Umbilical cord (tissue), 2 donors: ENCODE results near the gene DNAJC21. TPM values are rescaled to one million over a fixed set of nuclear protein-coding genes. Genes with fewer than 3 reads are reported as not detected.

Source experiments
- DNase-seq: peaks from one replicate; pipeline ENCODE4 v3.0.0-alpha.2; 2015; ENCODE audit warnings: low spot score
- total RNA-seq: library from RNA; depleted of rRNA; stranded (reverse); fragments of >200 nt; gene quantifications from one replicate; pipeline ENCODE4 v1.2.3, GENCODE V29; 2014; ENCODE audit warnings: low replicate concordance; ENCODE audit not compliant: insufficient read depth

The DNAJC21 gene
- 72.9 TPM for total RNA-seq

GRCh38 chr5:34929134-34929719 is at the start of gene DNAJC21:
Gene DNAJC21 (plus strand): TSS chr5:34929559. CDS start chr5:34929820, 261 bp downstream.
- DNase-seq = peak; percentile 99

GRCh38 chr5:34881246-34881645 is 48.1 kb upstream of the DNAJC21 start:
- no peak for DNase-seq

DNA sequence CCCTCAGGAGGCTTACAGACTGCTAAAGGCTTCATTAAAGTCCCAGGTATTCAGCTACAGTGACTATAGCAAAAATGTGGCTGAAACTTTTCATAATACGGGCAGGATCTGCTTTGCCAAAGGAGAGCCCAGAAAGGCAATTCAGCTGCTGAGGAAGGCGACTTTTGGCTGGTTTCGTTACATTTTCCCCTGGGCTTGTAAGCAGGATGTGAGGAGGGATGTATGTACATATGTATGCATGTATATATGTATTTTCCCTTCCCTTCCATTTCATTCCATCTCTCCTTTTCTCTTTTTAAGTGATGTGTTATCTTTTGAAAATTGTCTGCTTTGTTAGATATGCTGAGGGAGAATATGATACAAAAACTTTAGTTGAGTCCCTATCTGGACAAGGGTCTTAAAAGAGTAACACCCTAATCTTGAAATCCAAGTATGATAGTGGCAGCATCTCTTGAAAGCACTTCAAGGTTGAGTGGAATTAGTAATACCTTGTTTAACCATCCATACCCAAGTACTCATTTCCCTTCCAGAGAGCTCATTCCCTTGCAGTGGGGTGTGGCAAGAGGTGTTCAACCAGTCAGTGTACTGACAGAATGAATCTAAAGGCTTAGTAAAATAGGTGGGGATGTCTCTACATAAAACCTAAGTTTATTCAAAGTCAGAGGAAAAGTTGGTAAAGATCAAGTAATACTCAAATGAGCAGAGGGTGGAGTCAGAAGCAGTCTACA is 42.8 kb upstream of the DNAJC21 start:
- DNase-seq = no peak

DNA sequence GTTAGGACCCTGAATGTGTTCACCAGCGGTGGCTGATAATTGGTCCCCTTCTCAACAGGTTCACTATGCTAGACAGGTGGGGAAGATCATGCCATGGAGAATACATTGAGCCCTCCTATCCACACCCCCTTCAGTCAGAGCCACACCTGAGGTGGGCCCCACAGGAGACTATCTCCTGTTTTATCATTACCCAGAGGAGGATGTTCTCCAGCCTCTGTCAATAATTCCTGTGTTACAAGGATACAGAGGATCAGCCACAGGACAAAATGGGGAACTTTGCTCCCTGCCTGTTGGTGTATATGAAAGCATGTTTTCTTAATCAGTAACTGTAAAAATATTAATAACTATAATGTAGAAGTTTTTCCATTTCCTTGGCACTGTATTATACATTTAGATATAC is 40.0 kb upstream of the DNAJC21 start:
- DNase-seq = no peak

- peak; percentile 34 for DNase-seq
Observed at GRCh38 chr5:34891981-34892380, 37.4 kb upstream of the DNAJC21 start.

- no peak for DNase-seq
Observed at GRCh38 chr5:34892414-34892813, 36.9 kb upstream of the DNAJC21 start.

- DNase-seq = no peak
Observed at GRCh38 chr5:34894716-34895115, 34.6 kb upstream of the DNAJC21 start.

GRCh38 chr5:34895641-34896419 is 33.5 kb upstream of the DNAJC21 start:
- no peak for DNase-seq

GRCh38 chr5:34897646-34898045 is 31.7 kb upstream of the DNAJC21 start:
- no peak for DNase-seq

DNA sequence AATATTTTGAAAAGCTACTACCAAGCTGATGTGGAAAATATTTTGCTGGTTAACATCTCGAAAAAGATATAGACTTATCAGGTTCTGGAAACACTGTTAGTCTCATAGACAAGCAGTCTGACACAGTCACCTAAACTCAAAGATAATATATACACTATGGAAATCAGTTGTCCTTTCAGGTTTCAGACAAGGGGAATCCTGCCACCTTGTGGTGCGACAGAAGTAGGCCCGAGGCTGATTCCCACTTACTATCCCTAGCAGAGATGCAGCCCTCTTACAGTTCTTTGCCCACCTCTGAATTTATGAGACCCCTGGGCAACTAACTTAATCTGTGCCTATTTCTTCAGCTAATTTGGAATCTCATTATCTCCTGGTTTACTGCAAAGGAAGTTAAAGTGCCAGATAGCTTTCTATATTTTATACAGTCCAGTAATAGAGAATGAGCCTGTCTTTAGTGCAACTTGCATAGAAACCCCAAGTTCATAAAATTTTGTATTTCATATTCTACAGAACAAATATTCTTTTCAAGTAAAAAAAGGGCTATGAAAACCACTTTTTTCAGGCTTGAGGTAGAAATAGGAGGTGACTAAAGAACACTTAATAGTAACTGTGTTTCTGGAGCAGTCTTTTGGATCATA is 31.0 kb upstream of the DNAJC21 start:
- DNase-seq = peak; percentile 86

DNA sequence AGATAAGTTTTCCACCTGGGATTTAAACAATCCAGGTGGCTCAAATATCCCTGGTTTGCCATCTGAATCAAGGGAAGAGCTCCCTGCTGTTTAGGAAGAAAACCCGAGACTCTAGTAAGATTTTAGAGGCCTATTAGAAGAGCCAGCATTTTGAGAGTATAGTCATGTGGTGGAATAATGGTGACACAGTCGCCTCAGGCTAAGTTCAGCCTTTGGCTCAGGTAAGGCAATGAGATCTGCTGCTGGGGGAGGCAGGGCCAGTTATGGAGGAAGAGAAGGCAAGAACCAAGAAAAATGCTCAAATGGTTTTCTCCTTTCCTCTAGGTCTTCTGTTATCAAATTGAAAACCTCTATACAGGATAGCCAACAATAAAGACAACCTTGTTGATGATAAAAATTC is 30.3 kb upstream of the DNAJC21 start:
- no peak for DNase-seq

GRCh38 chr5:34900652-34901051 is 28.7 kb upstream of the DNAJC21 start:
- DNase-seq = no peak

DNA sequence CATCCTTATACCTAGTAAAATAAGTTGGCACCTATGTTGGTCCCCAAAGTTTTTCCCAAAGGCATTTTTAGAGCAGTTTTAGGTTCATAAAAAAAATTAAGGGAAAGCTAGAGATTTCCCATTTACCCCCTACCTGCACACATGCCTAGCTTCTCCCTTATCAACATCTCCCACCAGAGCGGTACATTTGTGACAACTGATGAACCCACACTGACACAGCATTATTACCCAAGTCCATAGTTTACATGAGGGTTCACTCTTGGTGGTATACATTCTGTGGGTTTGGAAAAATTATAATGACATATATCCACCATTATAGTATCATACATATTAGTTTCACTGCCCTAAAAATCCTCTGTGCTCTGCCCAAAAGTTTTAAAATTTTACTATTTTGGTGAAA is 26.1 kb upstream of the DNAJC21 start:
- no peak for DNase-seq

DNA sequence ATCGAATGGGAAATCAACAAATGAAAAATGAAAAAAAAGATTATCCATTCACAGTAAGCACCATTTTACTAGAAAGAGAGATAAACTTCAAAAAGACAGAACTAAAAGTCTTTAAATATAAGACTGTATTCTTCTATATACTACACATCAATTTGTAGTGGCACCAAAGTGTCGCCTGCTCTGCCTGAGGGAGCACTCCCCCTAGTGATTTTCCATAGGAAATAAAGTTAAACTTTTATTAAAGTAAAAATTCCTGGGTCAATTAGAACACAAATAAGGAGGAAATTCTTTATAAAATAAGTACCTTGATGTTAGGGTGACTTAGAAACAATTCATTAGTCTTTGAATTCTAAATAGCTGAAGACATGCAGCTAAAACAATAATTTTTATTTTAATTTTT is 23.8 kb upstream of the DNAJC21 start:
- DNase-seq = no peak

GRCh38 chr5:34913072-34913471 is 16.3 kb upstream of the DNAJC21 start:
- no peak for DNase-seq

DNA sequence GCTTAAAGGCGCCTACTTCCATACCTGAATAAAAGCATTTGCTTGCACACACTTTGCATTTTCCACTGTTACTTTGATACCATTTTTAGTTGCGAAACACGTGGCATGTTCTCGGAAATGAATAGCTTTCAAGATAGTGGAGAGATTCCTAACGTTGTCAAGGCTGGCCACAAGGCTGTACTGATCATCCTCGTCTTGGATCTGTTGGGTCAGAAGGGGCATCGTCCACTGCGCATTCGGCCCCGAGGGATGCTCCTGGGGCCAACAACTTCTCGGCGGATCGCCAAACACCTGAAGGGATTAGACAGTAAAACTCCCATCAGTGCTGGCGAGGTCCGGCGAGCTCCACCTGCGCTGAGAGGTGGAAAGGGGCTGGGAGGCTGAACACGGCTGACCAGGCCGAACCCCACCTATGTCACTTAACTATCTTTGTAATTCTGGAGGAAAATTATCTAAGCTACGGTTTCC is 14.7 kb upstream of the DNAJC21 start:
- no peak for DNase-seq

DNA sequence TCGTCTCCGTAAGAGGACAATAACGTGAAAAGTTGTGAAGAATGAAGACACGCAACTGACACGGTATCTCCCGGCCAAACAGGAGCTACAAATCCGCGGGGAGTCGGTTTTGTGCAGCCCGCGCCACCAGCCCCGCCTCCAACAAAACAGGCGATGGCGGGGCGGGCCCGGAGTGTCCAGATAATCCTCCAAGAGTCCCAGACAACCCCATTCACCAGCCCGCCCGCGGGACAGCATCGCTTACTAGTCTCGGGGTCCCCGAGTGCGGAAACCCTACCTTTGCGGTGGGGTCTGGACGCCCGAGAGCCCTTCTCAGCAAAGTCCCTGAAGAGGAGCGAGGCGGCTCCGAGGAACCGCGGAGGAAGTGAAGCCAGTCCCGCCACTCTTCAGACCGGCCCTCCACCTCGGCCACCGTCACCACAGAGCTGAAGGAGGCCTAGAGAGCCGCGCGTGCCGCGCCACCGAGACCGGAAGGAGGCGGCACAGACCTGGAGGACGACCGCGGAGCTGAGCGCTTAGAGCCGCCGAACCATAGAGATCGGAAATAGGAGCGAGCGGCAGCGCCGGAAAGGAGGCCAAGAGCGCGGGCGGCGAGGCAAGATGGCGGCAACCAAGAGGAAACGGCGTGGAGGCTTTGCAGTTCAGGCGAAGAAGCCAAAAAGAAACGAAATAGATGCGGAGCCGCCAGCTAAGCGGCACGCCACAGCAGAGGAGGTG is 14.1 kb upstream of the DNAJC21 start, which contains the start of the genes BRIX1 and RAD1:
Gene BRIX1 (plus strand): TSS at position 573 of the 717 bp plus-strand sequence. CDS start 28 bp downstream, at position 601.
Gene RAD1 (minus strand): TSS at position 366 of the 717 bp plus-strand sequence. CDS start 612 bp downstream, outside the sequence.
- peak; percentile 99 for DNase-seq

DNA sequence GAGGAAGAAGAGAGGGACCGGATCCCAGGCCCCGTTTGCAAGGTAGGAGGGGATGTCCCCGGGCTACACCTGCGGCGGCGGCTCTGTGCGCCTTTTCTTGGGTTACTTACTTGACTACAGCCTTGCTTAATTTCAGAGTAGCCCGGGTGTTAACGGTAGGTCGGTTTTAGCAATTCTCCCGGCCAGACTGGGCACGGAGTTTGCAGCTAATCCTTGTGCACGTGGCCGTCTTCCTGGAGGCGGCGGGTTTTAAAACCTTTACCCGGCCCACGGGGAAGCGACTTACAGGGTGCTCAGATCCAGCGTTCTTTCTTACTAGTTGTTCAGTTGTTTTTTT is 13.5 kb upstream of the DNAJC21 start:
- no peak for DNase-seq

DNA sequence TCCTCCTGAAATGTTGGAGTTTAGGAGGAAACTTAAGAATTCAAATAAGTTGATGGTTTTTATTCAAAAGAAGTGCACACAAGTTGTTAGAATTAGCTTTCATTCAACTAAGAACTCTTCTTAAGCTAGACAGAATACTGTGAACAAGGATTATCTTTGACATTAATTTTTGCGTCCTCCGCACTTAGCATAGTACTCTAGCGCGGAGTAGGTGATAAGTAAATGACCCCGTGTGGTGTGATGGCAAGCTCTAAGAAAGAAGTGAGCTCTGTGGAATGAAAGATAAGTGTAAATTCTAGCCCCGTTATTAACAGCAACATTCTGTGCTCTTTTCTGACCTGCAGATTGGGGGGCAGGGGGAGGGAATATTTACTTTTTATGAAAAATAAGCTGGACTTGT is 12.8 kb upstream of the DNAJC21 start:
- DNase-seq = no peak

- DNase-seq = no peak
Observed at GRCh38 chr5:34918025-34918424, 11.3 kb upstream of the DNAJC21 start.

- no peak for DNase-seq
Observed at GRCh38 chr5:34919077-34919476, 10.3 kb upstream of the DNAJC21 start.
